Nephron (organoid): ENCODE data around the gene DAB1.

Source experiments
- H3K27ac Mint-ChIP-seq, 3 experiments: 2 replicates each; pipeline ENCODE4 v1.8.0; 2020; ENCODE audit warnings: mixed read lengths in 3 of 3, mild to moderate bottlenecking in 2 of 3, moderate library complexity in 1 of 3
- H3K27me3 Mint-ChIP-seq: 2 replicates; pipeline ENCODE4 v1.8.0; 2021; ENCODE audit warnings: low read depth, mild to moderate bottlenecking, moderate library complexity, mixed read lengths
- H3K36me3 Mint-ChIP-seq: 2 replicates; pipeline ENCODE4 v1.8.0; 2020; ENCODE audit warnings: low read depth, mixed read lengths
- H3K4me1 Mint-ChIP-seq: 2 replicates; pipeline ENCODE4 v1.8.0; 2020; ENCODE audit warnings: mixed read lengths
- H3K4me3 Mint-ChIP-seq, 3 experiments: 2 replicates each; pipeline ENCODE4 v1.8.0; 2020; ENCODE audit warnings: mild to moderate bottlenecking in 3 of 3, mixed read lengths in 3 of 3, moderate library complexity in 2 of 3
- H3K9me3 Mint-ChIP-seq: 2 replicates; pipeline ENCODE4 v1.8.0; 2020; ENCODE audit warnings: mixed read lengths
- TF ChIP-seq, protein P1 (sequence below), 3 experiments: fragments of 200-600 bp; sonication (generic); IDR thresholded peaks; one replicate each; pipeline ENCODE4 v1.5.0; 2021; ENCODE audit warnings: antibody characterized with exemption in 3 of 3; ENCODE audit not compliant: unreplicated experiment in 3 of 3

The DAB1 gene

DNA sequence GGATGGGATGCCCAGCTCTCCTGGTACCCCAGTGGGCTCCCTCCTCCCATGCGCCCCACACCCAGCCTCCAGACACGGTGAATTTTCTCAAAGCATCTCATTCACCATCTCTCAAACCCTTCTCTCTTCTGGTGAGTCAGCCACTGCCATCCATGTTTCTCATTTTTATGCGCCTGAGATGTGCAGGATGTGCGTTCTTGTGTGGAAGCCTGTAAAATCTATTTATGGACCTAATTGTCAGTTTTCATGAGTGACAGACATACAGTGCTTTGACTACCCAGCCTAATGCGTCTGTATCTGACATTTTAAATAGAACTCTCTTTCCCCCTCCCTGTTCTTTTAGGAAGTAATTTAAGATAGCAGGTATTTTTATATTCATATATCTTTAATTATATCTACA is 158.8 kb downstream of the DAB1 start:
- H3K27ac Mint-ChIP-seq: no peak overlapping the region
- TF ChIP-seq, protein P1, sequence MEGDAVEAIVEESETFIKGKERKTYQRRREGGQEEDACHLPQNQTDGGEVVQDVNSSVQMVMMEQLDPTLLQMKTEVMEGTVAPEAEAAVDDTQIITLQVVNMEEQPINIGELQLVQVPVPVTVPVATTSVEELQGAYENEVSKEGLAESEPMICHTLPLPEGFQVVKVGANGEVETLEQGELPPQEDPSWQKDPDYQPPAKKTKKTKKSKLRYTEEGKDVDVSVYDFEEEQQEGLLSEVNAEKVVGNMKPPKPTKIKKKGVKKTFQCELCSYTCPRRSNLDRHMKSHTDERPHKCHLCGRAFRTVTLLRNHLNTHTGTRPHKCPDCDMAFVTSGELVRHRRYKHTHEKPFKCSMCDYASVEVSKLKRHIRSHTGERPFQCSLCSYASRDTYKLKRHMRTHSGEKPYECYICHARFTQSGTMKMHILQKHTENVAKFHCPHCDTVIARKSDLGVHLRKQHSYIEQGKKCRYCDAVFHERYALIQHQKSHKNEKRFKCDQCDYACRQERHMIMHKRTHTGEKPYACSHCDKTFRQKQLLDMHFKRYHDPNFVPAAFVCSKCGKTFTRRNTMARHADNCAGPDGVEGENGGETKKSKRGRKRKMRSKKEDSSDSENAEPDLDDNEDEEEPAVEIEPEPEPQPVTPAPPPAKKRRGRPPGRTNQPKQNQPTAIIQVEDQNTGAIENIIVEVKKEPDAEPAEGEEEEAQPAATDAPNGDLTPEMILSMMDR (IDR thresholded peaks at IDR 0.05; ENCODE audit: unreplicated experiment in 3 of 3): no peak
- no peak overlapping the region for H3K4me3 Mint-ChIP-seq
- peaks cover 4% of the 10 kb centered on the region for H3K27me3 Mint-ChIP-seq
- no peaks in the 10 kb centered on the region for H3K36me3 Mint-ChIP-seq
- peaks cover 13% of the 10 kb centered on the region for H3K4me1 Mint-ChIP-seq
- no peaks in the 10 kb centered on the region for H3K9me3 Mint-ChIP-seq

GRCh38 chr1:57262472-57262871 is 161.4 kb downstream of the DAB1 start:
- no peaks in the 10 kb centered on the region for H3K4me1 Mint-ChIP-seq
- H3K27ac Mint-ChIP-seq: no peak overlapping the region
- peaks cover 3% of the 10 kb centered on the region for H3K27me3 Mint-ChIP-seq
- TF ChIP-seq, protein P1 (IDR thresholded peaks at IDR 0.05; ENCODE audit: unreplicated experiment in 3 of 3): no peak
- H3K4me3 Mint-ChIP-seq: no peak overlapping the region
- no peaks in the 10 kb centered on the region for H3K36me3 Mint-ChIP-seq
- no peaks in the 10 kb centered on the region for H3K9me3 Mint-ChIP-seq

DNA sequence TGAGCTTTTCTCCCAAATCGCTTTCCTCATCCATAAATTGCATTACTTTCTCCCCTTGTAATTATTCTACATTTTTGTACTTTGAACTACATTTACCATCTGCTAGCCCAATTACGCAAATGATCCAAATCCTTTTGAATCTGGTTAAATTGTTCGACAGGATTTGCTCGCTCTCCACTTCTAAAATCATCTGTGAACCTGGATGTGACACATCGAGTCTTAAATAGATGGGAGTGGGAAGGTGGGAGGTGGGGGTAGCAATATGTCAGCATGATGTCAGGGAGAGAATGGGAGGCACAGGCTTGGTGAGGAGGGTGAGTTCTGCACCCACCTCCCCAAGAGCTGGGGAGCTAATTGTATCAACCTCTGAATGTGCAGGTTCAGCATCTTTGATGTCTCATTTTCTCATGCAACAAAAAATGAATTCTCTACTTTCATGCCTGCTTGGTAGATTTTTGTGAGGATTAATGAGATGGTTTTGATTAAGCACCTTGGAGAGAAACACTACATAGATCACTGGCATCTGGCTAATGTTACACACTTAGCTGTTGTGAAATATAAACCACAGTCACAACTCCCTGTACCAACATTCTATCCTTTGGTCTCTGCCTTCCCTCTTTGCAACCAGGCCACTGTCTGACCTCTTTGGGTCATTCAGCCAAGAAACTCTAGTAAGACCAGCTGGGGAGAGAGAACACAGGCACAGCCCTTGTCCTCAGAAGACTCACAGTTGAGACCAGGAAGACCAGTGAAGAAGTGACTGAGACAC is 165.1 kb downstream of the DAB1 start:
- TF ChIP-seq, protein P1 (IDR thresholded peaks at IDR 0.05; ENCODE audit: unreplicated experiment in 3 of 3): no peak
- Mint-ChIP-seq H3K4me1 (no peaks in the 10 kb centered on the region), H3K4me3 (no peak overlapping the region), H3K27ac (no peak overlapping the region), H3K9me3 (no peaks in the 10 kb centered on the region), H3K36me3 (no peaks in the 10 kb centered on the region), H3K27me3 (peaks cover 3% of the 10 kb centered on the region)

- TF ChIP-seq, protein P1 (IDR thresholded peaks at IDR 0.05; ENCODE audit: unreplicated experiment in 3 of 3): no peak
- Mint-ChIP-seq H3K36me3 (no peaks in the 10 kb centered on the region), H3K4me3 (no peak overlapping the region), H3K9me3 (no peaks in the 10 kb centered on the region), H3K27ac (no peak overlapping the region), H3K27me3 (peaks cover 3% of the 10 kb centered on the region), H3K4me1 (peaks cover 10% of the 10 kb centered on the region)
Observed at GRCh38 chr1:57255945-57256344, 167.9 kb downstream of the DAB1 start.

DNA sequence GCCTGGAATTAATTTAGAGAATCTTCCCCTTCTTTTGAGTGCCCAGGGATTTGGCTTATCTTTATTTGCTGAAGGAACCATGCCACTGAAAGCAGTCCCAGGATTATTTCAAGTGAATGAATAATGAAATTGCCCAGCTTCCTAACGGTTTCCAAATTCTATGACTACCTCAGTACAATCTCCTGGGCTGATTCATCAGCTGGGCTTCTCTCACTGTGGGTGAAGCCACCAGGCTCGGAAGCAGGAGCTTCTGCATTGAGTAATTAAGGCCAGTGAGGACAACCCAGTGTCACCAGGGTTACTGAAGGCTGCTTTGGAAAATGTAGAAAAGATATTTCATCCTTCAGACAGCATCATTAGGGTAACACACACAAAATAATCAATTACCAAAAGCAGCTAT is 169.8 kb downstream of the DAB1 start:
- TF ChIP-seq, protein P1 (IDR thresholded peaks at IDR 0.05; ENCODE audit: unreplicated experiment in 3 of 3): no peak
- no peaks in the 10 kb centered on the region for H3K27me3 Mint-ChIP-seq
- no peaks in the 10 kb centered on the region for H3K9me3 Mint-ChIP-seq
- H3K4me1 Mint-ChIP-seq: peaks cover 10% of the 10 kb centered on the region
- H3K4me3 Mint-ChIP-seq: no peak overlapping the region
- H3K36me3 Mint-ChIP-seq: no peaks in the 10 kb centered on the region
- no peak overlapping the region for H3K27ac Mint-ChIP-seq
